Measurements from ENCODE around the gene DNTT.

Gene DNTT

DNA sequence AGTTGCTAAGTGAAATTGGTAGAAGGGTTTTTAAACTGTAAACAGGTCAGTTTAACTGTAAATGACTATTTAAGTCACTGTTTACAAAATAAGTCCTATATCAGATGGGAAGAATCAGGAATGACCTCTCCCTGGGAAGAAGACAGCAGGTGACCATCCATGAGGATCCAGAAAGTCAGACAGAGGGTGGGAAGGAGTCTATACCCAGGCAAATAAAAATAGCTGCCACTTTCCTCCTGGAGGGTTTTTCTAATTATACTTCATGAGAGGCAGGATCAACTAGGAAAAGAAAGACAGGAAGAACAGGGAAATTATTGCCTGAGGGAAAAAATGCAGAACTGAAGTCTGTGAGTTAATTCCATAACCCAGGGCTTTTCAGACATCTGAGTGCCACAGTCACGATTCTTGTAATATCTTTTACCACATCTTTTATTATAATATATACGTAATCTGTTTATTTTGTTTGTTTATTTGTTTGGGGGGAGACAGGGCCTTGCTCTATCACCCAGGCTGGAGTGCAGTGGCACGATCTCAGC, 7.0 kb downstream of the DNTT start:
- DNase-seq, result no peak

DNA sequence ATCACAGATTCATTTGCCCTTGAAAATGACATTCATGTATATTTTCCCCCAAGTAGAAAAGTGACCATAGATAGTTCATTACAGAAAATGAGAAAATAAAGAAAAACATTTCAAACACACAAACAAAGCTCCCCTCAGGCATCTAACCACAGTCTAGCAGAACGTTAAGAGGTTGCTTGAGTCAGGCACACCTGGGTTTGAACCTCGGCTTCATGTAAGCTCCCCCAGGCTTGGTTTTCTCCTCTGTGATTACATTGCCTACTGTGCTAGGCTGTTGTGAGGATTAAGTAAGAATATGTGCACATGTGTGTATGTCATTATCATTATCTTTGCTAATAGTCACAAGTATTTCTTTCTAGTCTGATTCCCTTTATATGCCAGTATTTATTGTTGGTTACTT, 9.1 kb downstream of the DNTT start:
- no peak for DNase-seq

DNA sequence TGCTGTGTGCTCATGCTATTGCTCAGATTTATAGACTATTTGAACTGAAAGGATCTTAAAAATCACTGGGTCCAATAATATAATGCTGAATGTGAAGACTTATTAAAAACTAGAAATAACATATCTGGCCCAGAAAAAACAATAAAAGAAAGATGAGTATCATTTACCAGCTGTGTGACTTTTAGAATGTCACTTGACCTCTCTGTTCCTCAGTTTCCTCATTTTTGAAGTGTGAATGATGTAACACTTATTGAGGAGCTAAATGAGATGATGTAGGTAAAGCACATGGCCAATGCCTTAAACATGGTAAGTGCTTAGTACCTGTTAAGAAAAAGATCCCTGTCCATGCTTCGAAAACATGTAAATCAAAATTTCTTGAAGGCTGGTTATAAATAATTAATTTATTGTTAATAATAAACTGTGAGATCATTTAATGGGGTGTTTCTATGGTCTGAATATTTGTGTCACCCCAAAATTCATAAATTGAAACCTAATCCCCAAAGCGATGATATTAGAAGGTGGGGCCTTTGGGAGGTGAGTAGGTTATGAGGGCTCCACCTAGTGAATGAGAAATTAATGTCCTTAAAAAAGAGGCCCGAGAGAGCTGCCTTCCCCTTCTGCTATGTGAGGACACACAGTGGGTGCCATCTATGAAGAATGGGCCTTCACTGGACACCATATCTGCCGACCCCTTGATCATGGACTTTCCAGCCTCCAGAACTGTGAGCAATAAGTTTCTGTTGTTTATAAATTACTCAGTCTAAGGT, 13.0 kb downstream of the DNTT start:
- no peak for DNase-seq

DNA sequence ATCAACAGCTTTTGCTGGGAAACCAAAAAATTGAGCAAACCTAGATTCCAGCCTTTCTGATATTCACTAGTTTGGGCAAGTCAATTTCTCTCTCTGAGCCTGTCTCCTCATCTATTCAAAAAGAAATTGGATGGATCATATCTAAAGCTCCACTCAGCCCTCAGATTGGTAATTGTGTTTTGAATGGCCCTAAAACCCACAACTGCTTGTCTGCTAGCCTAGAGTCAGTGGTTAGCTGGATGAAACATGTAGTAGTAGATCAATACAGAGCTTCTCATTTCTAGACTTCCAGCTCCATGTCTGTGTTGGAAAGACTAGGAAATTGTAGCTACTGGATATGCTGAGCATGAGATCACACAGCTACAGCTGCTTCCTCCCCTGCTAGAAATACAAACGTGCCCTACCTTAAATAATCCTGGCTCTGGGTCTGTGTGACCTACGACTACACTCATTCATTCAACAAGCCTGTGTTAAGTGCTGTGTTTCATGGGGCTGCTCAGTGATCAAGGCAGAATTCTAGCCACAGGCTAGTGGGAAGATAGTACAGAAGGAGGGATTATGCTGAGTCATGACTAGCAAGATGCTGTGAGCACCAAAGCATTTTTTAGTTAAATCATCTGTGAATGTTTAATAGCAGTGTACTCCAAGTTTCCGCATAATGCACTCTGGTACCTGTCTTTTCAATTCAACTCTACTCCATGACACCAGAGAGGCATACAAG, 15.7 kb downstream of the DNTT start:
- no peak for DNase-seq

DNA sequence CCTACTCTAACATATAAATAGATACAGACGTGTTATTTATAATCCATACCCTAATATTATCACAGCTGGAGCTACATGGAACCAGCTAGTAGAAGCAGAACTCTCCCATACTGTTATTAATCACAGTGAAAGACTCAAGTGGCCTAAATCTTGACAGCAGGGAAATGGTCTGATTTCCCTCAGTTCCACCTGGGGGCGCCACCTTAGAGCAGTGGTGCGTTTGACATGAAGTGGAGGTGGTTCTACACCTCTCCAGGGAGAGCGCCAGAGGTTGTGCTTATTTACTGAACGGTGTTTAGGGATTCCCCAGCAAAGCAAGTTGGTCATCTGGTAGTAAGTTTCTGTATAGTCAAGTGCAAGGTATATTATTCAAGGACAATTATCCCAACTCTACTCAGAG, 17.6 kb downstream of the DNTT start:
- no peak for DNase-seq

DNA sequence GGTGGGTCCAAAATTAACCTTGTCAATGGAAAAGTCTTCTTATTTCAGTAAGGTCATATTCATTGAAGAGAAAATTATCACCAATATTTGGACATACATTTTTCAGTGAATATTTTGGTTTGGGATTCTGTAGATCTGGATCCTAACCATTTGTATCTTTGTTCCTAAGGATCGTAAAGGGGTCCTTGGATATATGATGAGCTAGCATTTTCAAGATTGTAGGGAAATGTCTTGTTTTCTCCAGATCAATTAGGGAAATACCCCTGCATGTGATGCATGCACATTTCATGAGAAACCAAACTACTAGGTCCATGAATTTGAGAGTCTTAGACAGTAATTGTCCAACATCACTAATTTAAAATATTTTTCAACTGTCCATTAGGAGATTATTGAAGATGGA, 18.0 kb downstream of the DNTT start:
- DNase-seq, result no peak

DNA sequence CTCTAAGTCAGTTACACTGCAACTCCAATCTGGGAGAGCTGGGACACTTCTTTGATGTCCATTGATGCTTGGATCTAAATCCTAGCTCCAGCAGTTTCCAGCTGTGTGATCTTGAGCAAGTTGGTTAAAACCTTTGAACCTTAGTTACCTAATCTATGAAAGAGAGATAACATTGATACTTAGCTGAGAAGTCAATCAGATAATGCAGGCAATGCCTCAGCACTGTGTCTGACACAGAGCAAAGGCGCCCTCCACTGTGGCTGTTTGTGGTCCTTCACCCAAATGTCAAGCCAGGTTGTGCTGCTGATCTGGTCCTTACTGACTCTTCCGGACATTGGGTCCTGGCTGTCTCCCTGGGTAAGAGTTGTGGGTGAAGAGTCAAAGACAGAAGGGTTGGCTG, 20.2 kb downstream of the DNTT start:
- no peak for DNase-seq

DNA sequence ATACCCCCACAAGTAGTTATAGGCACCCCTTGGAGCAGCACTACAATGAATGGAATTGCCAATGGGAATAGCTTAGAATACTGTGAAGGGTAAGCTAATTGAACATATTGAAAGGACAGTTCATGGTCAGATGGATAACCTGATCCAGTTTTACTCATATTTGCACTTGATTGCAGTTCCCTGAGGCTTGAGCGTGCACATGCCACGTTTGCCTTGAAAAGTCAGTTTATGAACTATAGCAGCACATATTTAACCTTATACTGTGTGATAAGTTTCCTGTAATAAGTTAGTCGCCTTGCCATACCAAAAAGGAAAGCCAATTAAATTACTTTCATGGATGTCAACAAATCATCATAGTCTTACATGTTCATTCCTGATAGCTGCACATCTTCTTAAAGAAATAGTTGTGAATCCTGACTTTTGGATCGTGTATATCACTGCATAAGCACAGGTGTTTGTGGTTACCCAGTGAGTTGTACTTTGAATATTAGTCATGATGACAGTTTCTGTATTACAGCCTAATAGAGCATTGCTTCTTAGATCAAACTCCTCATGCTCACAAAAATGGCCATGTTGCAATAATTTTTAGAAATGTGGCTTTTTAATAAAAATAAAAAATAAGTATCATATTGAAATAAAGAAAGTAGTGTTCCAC, 21.6 kb downstream of the DNTT start:
- DNase-seq, result no peak

DNA sequence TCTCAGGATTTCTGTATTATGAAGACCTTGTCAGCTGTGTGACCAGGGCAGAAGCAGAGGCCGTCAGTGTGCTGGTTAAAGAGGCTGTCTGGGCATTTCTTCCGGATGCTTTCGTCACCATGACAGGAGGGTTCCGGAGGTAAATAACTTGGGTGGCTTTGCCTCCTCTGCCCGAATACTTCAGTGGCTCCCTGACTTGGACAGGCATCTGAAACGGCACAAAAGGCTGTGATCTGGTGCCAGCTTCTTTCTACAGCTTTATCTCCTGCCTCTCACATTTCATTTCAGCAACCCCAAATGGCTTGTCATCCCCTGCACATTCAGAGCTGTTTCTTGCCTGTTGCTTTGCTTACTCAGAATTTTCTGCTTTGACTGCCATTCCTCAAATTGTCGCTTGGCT, 23.2 kb downstream of the DNTT start:
- DNase-seq, result no peak

DNA sequence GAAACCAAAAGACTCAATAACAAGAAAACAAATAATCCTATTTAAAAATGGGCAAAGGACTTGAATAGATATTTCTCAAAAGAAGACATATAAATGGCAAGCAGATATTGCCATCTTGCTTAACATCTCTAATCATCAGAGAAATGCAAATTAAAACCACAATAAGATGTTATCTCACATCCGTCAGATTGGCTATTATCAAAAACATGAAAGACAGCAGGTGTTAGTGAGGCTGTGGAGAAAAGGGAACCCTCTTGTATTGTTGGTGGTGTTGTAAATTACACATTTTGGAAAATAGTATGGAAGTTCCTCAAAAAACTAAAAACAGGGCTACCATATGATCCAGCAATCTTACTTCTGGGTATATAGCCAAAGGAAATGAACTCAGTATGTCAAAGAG, 28.9 kb downstream of the DNTT start:
- no peak for DNase-seq

DNA sequence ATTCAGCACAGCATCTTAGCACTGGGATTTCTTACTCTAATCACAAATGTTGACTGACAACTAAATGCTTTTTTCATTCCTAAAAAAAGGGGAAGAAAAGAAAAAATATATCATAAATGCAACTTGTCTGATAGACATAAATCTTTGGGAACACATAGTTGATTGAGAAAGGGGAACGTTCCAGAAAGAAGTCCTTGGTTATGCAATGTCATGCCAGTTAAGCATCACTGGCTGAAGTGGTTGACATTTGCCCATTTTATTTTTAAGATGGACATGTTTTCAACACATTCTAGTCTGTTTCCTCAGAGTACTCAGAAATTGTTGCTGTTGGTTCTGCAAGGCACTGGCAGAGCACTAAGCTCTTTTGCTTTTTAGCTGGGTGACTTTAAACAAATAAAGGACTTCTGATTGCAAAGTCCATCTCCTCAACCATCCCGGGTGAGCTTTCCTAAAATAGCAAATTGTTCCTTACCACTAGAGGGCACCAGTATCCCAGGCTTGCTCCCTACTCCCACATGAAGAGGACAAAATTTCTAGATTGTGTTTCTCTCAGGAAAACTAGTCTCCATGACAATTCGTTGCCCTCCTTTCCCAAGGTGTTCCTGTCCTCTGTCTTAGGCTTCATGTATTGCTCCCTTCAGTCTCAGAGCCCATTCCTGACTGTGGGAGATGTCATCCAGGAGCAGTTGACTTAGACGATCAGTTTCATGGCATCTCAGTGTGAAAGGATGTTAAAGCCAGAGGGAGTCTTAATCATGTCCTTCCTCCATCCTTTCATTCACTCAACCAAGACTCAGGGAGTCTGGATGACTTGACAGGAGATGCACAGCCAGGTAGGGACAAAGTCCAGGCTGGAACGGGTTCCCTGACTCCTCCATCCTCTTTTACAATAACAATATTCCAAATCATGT, 30.6 kb downstream of the DNTT start:
- no peak for DNase-seq

DNA sequence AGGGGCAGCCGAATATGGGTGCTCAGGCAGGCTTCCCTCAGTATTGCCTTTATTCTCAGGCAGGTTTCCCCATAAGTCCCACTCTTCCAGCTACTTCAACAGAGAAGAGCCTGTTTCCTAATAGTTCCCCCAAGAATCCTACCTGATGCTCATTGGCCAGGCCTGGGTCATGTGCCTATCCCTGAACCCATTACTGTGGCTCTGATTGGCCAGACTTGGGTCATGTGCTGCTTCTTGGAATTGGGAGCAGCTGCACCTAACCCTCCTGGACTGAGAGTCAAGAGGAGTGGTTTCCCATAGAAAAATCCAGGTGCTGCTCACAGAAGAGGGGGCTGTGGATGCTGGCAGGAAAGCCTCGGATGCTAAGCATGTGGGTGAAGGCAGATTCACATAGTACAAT, 32.9 kb downstream of the DNTT start:
- no peak for DNase-seq

DNA sequence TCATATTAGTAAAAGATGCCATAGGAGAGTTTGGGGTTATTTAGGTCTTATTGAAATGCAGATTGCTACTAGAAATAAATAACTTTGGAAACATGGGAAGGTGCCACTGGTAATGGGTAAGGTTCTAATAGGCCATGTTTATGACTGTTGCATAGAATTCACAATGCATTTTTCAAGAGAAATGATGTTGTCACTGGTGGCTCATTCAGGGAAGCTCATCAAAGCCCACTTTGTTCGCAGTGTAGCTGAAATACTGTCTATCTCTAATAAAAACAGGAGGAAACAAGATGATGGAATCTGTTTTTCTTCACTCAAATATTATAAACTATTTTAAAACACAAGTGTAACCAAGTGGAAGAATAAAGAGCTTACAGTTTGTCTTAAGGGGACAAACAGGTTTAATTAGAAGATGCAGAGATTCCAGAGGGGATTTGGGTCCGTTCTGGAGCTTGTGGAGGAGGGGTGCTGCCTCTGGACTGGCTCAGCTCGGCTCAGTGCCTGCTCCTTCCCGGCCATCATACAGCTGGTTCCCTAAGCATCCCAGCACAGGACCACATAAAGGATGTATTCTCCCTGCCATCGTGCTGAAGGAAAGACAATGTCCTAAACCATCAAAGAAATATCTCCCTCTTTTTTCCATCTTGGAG, 34.2 kb downstream of the DNTT start:
- DNase-seq, result no peak

DNA sequence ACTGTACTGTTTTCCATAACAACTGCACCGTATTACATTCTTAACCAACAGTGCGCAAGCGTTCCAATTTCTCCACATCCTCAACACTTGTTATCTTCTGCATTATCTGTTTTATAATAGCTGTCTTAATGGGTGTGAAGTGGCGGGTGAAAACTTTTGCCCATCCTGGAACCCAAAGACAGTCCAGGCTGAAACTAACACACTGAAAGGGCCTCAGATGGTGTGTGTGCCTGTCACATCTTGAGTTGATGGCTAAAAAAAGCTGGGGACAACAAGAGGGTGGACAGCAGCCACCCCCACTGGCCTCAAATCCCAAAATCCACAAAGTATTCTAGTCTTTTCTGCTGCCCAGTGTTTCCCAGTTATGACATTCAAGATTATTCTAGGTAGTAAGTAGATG, 35.1 kb downstream of the DNTT start:
- DNase-seq, result no peak

DNA sequence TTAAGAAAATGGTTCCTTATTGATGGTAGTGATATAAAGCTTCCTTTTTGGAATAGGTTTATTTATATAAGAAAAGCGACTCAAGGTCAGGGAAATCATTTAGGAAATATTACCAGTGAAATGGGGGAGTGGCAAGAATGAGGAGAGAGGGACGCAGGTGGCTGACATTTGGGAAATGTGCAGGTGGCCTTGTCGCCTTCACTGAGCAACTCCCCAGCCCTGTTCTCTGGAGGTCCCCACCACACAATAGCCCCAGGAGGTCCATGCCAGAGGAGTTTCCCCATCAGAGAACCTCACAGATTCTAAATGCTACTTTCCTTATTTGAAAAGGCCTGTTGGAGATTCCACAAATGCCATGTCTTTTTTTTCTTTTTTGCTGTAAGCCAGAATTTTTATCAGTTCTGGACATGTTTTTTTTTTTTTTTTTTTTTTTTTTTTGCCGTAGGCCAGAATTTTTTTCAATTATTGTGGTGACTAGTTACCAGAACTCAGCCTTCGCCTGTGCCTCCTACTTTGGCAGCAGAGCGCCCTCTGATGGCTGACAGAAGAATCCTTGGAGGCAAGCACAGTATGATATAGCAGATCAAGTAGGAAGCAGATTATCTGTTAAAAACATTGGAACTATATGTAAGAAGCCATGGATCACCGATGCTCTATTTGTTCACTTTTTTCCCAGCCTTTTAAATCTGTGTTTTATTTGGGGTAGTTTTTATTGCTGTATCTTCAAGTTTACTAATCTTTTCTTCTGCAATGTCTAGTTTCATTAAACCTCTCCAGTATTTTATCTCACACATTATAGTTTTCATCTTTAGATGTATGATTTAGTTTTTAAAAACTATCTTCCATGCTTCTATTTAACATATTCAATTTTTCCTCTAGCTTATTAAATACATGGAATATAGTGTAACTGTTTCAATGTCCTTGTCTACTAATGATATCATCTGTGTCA, 36.0 kb downstream of the DNTT start:
- DNase-seq, result peak; percentile 20

DNA sequence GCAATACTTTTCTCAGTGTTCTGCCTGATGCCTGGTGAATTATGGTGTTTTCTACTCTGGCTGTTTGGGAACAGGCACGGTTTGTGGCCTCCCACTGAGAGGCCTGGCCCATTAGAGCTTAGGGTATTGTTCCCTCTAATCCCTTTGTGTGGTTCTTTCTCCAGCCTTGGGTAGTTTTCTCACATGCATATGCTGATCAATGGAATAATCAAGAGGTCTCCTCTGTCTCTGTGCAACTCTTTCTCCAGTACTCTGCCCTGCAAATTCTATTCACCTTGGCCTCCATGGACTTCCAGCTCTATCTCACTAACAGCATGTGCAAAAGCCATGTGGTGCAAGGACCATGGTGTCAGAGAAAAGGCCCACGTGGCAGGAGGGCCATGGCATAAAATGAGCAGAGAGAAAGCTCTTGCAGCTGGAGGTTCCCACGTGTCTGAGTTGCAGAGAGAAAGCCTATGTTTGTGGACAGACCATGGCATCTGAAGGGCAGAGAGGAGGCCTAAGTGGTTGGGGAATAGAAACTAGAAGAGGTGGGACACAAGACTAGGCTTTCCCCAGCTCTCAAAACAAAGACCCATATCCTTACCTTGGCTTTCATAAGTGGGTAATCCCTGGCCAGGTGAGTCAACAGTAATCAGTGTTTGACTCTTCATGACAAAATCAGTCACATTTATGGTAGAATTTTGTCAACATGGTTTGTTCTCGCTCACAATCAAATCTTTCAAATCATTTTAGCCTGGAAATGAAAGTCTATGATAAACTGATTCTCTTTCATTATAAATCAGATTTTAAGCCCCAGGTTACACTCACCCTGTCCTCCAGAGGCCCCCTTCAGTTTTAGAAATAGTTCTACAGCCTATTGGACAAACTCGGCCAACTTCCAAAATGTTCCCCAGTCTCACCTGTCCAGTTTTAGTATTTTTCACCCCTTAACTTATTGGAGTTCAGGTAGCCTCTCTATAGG, 37.3 kb downstream of the DNTT start:
- DNase-seq, result no peak

DNA sequence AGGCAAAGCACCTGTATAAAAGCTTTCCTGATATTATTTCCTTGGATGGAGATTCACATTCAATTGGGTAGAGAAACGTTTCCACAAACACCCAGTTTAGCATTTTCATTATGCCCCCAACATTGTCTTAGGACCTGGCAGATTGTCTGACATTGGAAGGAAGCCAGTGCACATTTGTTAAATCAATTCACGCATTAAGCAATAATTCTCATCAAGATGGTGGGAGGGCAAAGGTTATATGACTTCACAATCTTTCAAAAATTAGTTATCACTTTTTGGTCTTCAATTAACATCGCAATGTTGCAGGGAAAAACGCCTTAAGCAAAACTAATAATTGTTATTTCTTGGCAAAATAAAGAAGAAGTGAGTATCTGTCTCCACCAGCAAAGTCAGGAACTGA, 38.2 kb downstream of the DNTT start:
- no peak for DNase-seq

DNA sequence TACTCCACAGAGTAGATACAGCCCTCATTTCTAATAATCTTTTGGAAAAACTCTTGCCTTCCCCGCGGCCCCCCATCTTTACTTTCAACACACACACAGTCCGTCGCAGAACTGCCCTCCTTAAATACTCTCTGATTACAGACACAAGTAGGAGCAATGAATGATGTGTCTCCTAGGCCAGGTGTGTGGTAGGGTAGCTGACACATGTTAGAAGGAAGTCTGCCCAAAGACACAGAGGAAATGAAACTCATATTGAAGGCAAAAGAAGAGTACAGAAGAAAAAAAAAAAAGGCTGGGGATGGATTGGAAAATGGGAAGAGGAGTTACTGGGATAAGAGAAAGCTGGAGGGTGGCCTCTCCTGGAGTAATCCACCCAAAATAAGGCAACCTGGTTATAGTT, 39.9 kb downstream of the DNTT start:
- DNase-seq, result no peak

DNA sequence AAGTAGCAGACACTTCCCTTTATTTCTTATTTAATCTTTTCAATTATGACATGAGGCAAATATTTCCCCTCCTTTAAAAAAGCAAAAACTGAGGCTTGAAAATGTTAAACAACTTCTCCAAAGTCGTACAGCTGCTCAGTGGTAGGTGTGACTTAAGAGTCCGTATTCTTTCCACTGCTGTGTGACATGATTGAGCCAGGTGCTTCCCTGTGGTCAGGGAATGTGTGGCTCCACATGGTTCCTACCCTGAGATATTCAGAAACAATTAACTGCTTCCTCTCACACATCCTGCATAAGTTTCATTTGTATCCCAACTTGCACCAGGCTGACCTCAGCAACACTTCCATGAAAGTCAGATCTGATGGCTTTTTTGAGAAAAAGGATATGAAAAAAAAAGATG, 41.0 kb downstream of the DNTT start:
- DNase-seq, result no peak

DNA sequence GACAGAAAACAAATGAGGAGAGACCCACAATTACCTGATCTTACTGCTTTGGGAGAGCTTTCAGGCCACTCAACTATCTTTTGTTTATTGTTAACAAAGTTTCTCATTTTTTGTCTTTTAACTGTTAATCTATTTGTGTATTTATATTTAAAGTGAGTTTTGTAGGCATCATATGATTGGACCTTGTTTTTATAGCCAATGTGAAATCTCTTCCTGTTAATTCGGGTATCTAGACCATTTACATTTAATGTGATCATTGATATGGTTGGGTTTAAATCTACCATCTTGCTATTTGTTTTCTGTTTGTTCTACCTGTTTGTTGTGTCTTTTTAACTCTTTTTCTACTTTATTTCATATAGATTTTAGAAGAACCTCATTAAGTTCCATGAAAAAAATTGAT, 42.1 kb downstream of the DNTT start:
- DNase-seq, result no peak

Data from NCI-H2029 (cell line).